Effector memory CD4-positive, alpha-beta T cell (primary cell): ENCODE results near the gene CKLF.
"Not testable (repeated sequence)": the region's sequence is repeated elsewhere in the genome, so short reads cannot be mapped to it uniquely, and the experiment has no call there.

Source experiments
- DNase-seq, 3 donors: peaks; one replicate each; pipeline ENCODE4 v3.0.0-alpha.2; 2020
- H3K27ac ChIP-seq: 2 replicates; pipeline ENCODE4 v1.7.0; 2013; ENCODE audit warnings: mild to moderate bottlenecking, low read length, moderate library complexity; ENCODE audit not compliant: insufficient read depth, poor library complexity, severe bottlenecking
- H3K27me3 ChIP-seq: replicated peaks from 2 replicates; pipeline ENCODE4 v1.7.0; 2013; ENCODE audit warnings: mild to moderate bottlenecking, low read length; ENCODE audit not compliant: insufficient read depth, control insufficient read depth, poor library complexity, severe bottlenecking
- H3K36me3 ChIP-seq: 2 replicates; pipeline ENCODE4 v1.7.0; 2013; ENCODE audit warnings: mild to moderate bottlenecking, low read length, moderate library complexity; ENCODE audit not compliant: control insufficient read depth, insufficient read depth
- H3K4me1 ChIP-seq: 2 replicates; pipeline ENCODE4 v1.7.0; 2013; ENCODE audit warnings: low read length, mild to moderate bottlenecking; ENCODE audit not compliant: control insufficient read depth, insufficient read depth, poor library complexity, severe bottlenecking
- H3K4me3 ChIP-seq: 2 replicates; pipeline ENCODE4 v1.7.0; 2013; ENCODE audit warnings: low read length, low read depth, mild to moderate bottlenecking; ENCODE audit not compliant: insufficient read depth, poor library complexity, severe bottlenecking
- H3K9me3 ChIP-seq: 2 replicates; pipeline ENCODE4 v1.7.0; 2013; ENCODE audit warnings: mild to moderate bottlenecking, low read length, moderate library complexity; ENCODE audit not compliant: control insufficient read depth

The CKLF gene

GRCh38 chr16:66605177-66605978 is 53.0 kb downstream of the CKLF start:
- peak overlapping the region; percentile 85 for H3K4me3 ChIP-seq
- H3K9me3 ChIP-seq: no peaks in the 10 kb centered on the region
- peaks cover 20% of the 10 kb centered on the region for H3K4me1 ChIP-seq
- DNase-seq: peak; percentile 5 to 29 (median 19)
- H3K27me3 ChIP-seq: no peaks in the 10 kb centered on the region
- peak overlapping the region; percentile 79 for H3K27ac ChIP-seq
- H3K36me3 ChIP-seq: peaks cover 16% of the 10 kb centered on the region

DNA sequence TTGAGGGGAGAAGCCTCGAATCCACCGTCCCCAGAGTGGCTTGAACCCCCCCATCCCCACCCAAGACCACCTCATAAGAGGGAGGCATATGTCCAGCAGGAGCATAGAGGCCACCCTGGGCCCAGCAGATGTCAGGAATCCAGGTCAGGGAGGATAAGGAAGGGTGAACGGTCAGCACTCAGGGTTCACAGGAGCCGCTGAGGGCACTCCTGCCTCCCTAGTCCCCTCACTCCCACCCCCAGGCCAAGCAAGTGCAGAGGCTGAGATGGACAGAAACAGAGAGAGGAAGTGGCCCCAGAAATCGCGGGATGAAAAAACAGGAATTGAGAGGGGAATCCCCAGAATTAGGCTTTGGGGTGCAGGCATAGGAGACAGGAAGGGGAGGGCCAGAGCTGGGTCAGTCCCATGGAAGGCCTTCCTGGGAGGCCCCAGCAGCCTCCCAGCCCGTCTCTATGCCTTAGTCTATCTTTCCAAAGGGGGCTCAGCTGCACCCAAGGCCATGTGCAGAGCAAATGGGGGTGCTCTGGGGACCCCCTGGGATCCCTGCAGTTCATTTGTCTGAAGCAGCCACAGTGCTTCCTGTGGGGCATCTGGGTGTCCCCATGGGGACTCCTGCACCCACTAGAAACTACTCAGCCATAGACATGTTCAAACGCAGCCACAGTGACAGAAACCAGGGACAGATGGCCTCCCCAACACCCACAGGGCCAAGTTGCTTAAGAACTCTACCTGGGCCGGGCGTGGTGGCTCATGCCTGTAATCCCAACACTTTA is 53.8 kb downstream of the CKLF start:
- DNase-seq: no peak
- H3K27me3 ChIP-seq: no peaks in the 10 kb centered on the region
- H3K4me3 ChIP-seq: peak overlapping the region; percentile 85
- H3K27ac ChIP-seq: peak overlapping the region; percentile 79
- peaks cover 22% of the 10 kb centered on the region for H3K36me3 ChIP-seq
- H3K9me3 ChIP-seq: no peaks in the 10 kb centered on the region
- peaks cover 20% of the 10 kb centered on the region for H3K4me1 ChIP-seq

DNA sequence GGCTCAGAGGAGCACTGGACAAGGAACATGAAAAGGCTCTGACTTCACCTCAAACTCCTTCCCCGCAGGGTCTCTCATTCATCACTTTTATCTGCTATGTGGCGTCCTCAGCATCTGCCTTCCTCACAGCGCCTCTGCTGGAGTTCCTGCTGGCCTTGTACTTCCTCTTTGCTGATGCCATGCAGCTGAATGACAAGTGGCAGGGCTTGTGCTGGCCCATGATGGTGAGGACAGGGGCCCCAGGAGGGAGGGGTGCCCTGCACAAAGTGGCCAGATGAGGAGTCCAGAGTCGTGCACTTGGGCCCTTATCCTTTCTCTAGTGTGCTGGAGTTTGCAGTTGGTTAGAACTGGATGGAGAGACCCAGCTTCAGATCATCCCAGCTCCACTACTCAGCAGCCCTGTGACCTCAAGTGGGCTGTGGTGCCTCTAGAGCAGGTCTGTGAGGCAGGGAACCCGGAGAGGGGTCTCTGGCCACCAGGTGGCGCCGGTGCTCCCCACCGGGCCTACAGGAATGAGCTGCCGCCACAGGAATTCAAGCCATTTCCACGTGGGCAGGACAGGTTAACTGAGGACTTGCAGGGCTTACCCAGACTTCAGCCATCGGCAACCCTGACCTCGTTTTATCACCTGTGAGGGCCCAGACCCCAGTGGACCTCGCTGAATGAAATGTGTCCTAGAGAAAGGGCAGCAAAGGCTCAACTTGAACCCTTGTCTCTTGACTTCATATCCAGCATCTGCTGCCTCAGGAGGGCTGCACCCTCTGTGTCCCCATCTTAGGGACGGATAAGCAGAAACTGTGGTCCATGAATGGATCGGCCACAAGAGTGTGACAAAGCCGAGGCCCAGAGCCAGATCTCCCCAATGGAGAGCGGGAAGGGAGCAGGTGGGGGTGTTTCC is 56.1 kb downstream of the CKLF start:
- H3K27ac ChIP-seq: no peak overlapping the region
- H3K36me3 ChIP-seq: peaks cover 42% of the 10 kb centered on the region
- H3K4me3 ChIP-seq: no peak overlapping the region
- H3K4me1 ChIP-seq: peaks cover 20% of the 10 kb centered on the region
- no peaks in the 10 kb centered on the region for H3K27me3 ChIP-seq
- DNase-seq: peak; percentile 57 to 67 (median 65)
- H3K9me3 ChIP-seq: no peaks in the 10 kb centered on the region

- Histone ChIP-seq H3K4me3 (no peak overlapping the region), H3K36me3 (peaks cover 44% of the 10 kb centered on the region), H3K4me1 (peaks cover 20% of the 10 kb centered on the region), H3K27ac (no peak overlapping the region), H3K9me3 (no peaks in the 10 kb centered on the region), H3K27me3 (no peaks in the 10 kb centered on the region)
- no peak for DNase-seq
Observed at GRCh38 chr16:66609139-66609510, 56.7 kb downstream of the CKLF start.

- Histone ChIP-seq H3K9me3 (no peaks in the 10 kb centered on the region), H3K4me1 (peaks cover 20% of the 10 kb centered on the region), H3K27ac (no peak overlapping the region), H3K4me3 (no peak overlapping the region), H3K27me3 (no peaks in the 10 kb centered on the region), H3K36me3 (peaks cover 44% of the 10 kb centered on the region)
- DNase-seq: no peak
Observed at GRCh38 chr16:66610111-66610820, 57.9 kb downstream of the CKLF start.

- H3K9me3 ChIP-seq, H3K27me3 ChIP-seq, DNase-seq, H3K4me3 ChIP-seq, H3K4me1 ChIP-seq, H3K27ac ChIP-seq: not testable (repeated sequence)
- H3K36me3 ChIP-seq: peaks cover 44% of the 10 kb centered on the region
Observed at GRCh38 chr16:66611911-66612310, 59.5 kb downstream of the CKLF start.

- Histone ChIP-seq H3K27ac (no peak overlapping the region), H3K4me1 (peaks cover 8% of the 10 kb centered on the region), H3K36me3 (peaks cover 44% of the 10 kb centered on the region), H3K9me3 (no peaks in the 10 kb centered on the region), H3K4me3 (no peak overlapping the region), H3K27me3 (no peaks in the 10 kb centered on the region)
- no peak for DNase-seq
Observed at GRCh38 chr16:66612422-66612821, 60.0 kb downstream of the CKLF start.

DNA sequence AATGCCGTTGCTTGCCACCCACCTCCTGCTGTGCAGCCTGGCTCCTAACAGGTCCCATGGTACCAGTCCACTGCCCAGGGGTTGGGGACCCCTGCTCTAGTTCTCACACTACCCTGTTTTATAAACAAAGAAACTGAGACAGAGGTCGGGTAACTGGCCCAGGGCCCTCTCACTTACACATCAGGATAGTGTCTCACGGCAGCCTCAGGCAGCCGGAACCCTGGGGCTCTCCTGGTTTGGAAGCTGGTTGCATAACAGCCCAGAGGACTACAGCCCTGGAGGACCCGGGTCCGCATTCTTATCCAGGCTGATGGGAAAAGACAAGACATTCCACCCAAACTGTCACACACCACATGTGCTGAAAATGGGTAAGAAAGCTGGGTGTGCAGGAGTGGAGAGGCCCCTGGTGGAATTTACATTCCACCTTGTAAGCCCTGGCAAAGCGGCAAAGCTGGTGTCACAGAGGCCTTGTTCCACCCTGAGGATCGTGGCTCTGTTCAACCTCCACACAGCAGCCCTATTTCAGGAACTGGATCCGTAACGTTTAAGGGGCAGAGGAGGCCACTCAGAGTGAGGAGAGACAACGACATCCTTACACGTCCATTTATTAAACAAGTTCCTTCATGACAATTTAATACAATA is 61.9 kb downstream of the CKLF start:
- Histone ChIP-seq H3K4me1 (no peaks in the 10 kb centered on the region), H3K27me3 (no peaks in the 10 kb centered on the region), H3K27ac (no peak overlapping the region), H3K36me3 (peaks cover 39% of the 10 kb centered on the region), H3K4me3 (no peak overlapping the region), H3K9me3 (no peaks in the 10 kb centered on the region)
- no peak for DNase-seq
